Spleen (tissue), 11 donors: ENCODE data around the gene SUN2. TPM values are rescaled to one million over a fixed set of nuclear protein-coding genes. Genes with fewer than 3 reads are reported as not detected.

Source experiments
- DNase-seq: peaks from one replicate; pipeline ENCODE4 v3.0.0-alpha.2; 2020
- H3K27ac ChIP-seq, 8 donors: fragments of 200-600 bp; sonication (generic) in 7 of 8; 1 replicate in 4 of 8; 2 replicates in 4 of 8; pipeline versions ENCODE4 v1.5.0 to v1.8.0; 2016 to 2021; ENCODE audit warnings: inconsistent platforms in 4 of 8, mild to moderate bottlenecking in 4 of 8, moderate library complexity in 1 of 8
- H3K27me3 ChIP-seq, 7 donors: fragments of 200-600 bp; sonication (generic) in 6 of 7; replicated peaks in 1 of 7; 1 replicate in 4 of 7; 2 replicates in 3 of 7; pipeline versions ENCODE4 v1.5.0 to v1.8.0; 2016 to 2021; ENCODE audit warnings: inconsistent platforms in 3 of 7, mild to moderate bottlenecking in 1 of 7
- H3K36me3 ChIP-seq, 6 donors: fragments of 200-600 bp; sonication (generic) in 5 of 6; 1 replicate in 4 of 6; 2 replicates in 2 of 6; pipeline versions ENCODE4 v1.5.0 to v1.8.0; 2016 to 2021; ENCODE audit warnings: inconsistent platforms in 2 of 6
- H3K4me1 ChIP-seq, 6 donors: fragments of 200-600 bp; sonication (generic) in 5 of 6; 1 replicate in 3 of 6; 2 replicates in 3 of 6; pipeline versions ENCODE4 v1.5.0 to v1.8.0; 2016 to 2021; ENCODE audit warnings: inconsistent platforms in 3 of 6
- H3K4me3 ChIP-seq, 8 donors: fragments of 200-600 bp; sonication (generic) in 7 of 8; 1 replicate in 4 of 8; 2 replicates in 4 of 8; pipeline versions ENCODE4 v1.5.0 to v1.8.0; 2016 to 2021; ENCODE audit warnings: inconsistent platforms in 4 of 8, mild to moderate bottlenecking in 4 of 8, moderate library complexity in 2 of 8
- H3K9me3 ChIP-seq, 8 donors: fragments of 200-600 bp; sonication (generic) in 7 of 8; 1 replicate in 4 of 8; 2 replicates in 4 of 8; pipeline versions ENCODE4 v1.5.0 to v1.8.0; 2016 to 2021; ENCODE audit warnings: inconsistent platforms in 4 of 8
- POLR2A ChIP-seq, 3 donors: fragments of 450-650 bp; IDR thresholded peaks; one replicate each; pipeline ENCODE4 v1.5.1; 2017; ENCODE audit warnings: antibody characterized with exemption in 3 of 3, mild to moderate bottlenecking in 1 of 3
- POLR2AphosphoS5 ChIP-seq, 3 donors: sonication (generic); formaldehyde crosslinking; IDR thresholded peaks; one replicate each; pipeline ENCODE4 v1.5.1; 2017; ENCODE audit warnings: antibody characterized with exemption in 3 of 3
- WGBS, 5 donors: extraction: QIAGEN DNeasy Blood & Tissue Kit in 3 of 5; methylation state at CpG; one replicate each; pipeline versions ENCODE4 v1.1.5 to v1.1.7; 2013 to 2018; 5-methylcytosine and 5-hydroxymethylcytosine counted together
- intact Hi-C: fragments of 100-400 bp; cut with DNase I; formaldehyde crosslinking; loops from one replicate; pipeline ENCODE4 v1.15.0; 2023; ENCODE audit warnings: low total_unique reads
- polyA plus RNA-seq, 3 donors: library from polyadenylated mRNA; stranded (reverse); fragments of 200-250 nt; gene quantifications; one replicate each; pipeline ENCODE4 v1.2.1, GENCODE V29; 2013
- total RNA-seq, 7 donors: library from RNA; depleted of rRNA in 3 of 7; stranded (reverse); fragments of >200 nt in 3 of 7; fragmentation: NEBNext Ultra II Directional in 4 of 7; extraction: Animal tissue kit (Norgen Biotek cat#: 25700) in 4 of 7; gene quantifications; one replicate each; pipeline versions ENCODE4 v1.1.0 to v1.2.1, GENCODE V29; 2016 to 2021
- TF ChIP-seq, protein P1 (sequence below), 11 experiments: fragments of 200-600 bp in 7 of 11; fragments of 450-650 bp in 4 of 11; sonication (generic) in 4 of 11; IDR thresholded peaks in 8 of 11; conservative IDR thresholded peaks in 3 of 11; 1 replicate in 7 of 11; 2 replicates in 4 of 11; pipeline versions ENCODE4 v1.4.0 to v1.8.0; 2016 to 2021; ENCODE audit warnings: antibody characterized with exemption in 11 of 11, inconsistent platforms in 4 of 11, mild to moderate bottlenecking in 1 of 11
- donor health status: healthy with polysubstance abuse.
- donor health status: DM: no; HTN: no; CAD: no; lungs with moderate emphysema.
- donor health status: DM: no; HTN: no; CAD: no.
- donor health status: Bipolar disorder and iron deficiency.
- donor health status: healthy.
- donor health status: DM: no; HTN: no; CAD: no.
- donor health status: DM: yes; HTN: yes; CAD: no.

The SUN2 gene
- total and polyA plus RNA-seq, 10 donors: 35.4 to 455 (median 208) TPM

DNA sequence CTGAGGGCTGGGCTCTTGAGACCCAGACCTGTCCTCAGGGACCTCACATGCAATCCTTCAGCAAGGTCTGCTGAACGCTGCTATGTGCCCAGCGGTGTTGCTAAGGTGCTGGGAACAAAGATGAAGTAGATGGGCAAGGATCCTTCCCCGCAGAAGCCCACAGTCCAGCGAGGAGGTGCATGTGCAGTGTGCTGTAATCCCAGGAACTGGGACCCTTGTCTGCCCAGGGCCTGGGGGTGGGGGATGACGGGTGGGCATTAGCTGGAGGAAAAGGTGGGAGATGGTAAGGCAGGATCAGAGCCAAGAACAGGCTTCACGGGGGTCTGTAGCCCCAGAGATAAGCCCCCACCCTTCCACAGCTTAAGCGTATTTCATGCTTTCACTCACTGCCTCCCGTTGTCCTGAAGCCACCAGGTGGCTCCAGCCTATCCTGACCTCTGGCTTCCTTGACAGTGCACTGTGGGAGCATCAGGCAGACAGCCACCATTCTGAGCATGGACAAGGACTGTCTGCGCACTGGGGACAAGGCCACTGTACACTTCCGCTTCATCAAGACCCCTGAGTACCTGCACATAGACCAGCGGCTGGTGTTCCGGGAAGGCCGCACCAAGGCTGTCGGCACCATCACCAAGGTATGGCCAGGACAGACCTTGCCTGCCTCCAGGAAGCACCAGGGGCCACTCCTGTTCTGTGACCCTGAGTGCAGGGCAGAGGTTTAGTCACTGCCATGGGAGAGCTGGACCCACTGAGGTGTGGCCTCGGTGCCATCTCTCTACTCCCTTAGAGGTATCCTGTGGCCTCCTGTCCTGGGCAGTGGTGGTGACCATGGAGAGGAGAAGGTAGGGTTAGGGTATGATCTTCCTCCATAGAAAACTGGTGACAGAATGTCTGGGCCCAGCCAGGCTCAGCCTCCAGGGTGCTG, 28.0 kb downstream of the SUN2 start:
- WGBS, 5 donors: 91 to 98% (median 94%) methylated on average over 9 to 15 of the region's 15 CpGs
- Histone ChIP-seq H3K4me1 (peaks cover 0 to 34% (median 4%) of the 10 kb centered on the region in 6 donors), H3K27me3 (no peaks in the 10 kb centered on the region), H3K36me3 (peaks cover 3 to 100% (median 97%) of the 10 kb centered on the region in 6 donors), H3K27ac (peak overlapping the region in 1 of 8 donors; percentile 44), H3K9me3 (no peaks in the 10 kb centered on the region), H3K4me3 (no peak overlapping the region)
- TF ChIP-seq POLR2A (IDR thresholded peaks at IDR 0.05) (no peak), POLR2AphosphoS5 (IDR thresholded peaks at IDR 0.05) (peak; percentile 19 to 66 (median 31))
- TF ChIP-seq, protein P1, sequence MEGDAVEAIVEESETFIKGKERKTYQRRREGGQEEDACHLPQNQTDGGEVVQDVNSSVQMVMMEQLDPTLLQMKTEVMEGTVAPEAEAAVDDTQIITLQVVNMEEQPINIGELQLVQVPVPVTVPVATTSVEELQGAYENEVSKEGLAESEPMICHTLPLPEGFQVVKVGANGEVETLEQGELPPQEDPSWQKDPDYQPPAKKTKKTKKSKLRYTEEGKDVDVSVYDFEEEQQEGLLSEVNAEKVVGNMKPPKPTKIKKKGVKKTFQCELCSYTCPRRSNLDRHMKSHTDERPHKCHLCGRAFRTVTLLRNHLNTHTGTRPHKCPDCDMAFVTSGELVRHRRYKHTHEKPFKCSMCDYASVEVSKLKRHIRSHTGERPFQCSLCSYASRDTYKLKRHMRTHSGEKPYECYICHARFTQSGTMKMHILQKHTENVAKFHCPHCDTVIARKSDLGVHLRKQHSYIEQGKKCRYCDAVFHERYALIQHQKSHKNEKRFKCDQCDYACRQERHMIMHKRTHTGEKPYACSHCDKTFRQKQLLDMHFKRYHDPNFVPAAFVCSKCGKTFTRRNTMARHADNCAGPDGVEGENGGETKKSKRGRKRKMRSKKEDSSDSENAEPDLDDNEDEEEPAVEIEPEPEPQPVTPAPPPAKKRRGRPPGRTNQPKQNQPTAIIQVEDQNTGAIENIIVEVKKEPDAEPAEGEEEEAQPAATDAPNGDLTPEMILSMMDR (IDR thresholded peaks at IDR 0.05 in 8 of 11, conservative IDR thresholded peaks at IDR 0.05 in 3 of 11): no peak
- peak; percentile 58 for DNase-seq
- intact Hi-C loops: no loop called here

DNA sequence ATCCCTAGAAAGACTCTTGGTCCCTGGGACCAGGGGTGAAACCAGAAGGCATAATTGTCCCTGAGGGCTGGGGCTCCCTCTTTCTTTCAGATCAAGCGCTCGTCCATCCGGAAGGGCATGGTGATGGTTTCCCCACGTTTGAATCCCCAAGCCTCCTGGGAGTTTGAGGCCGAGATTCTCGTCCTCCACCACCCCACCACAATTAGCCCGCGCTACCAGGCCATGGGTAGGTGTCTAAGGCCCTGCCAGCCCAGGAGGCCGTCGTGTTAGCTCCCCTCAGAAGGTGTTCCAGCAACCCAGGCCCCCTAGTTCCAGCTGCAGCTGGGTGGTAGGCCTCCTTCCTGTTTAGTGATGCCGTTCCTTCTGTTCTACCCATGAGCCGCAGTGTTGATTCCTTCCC, 28.7 kb downstream of the SUN2 start:
- H3K4me3 ChIP-seq: no peak overlapping the region
- WGBS, 5 donors: 92 to 97% (median 95%) methylated on average over 12 of the region's 12 CpGs
- TF ChIP-seq, protein P1 (IDR thresholded peaks at IDR 0.05 in 8 of 11, conservative IDR thresholded peaks at IDR 0.05 in 3 of 11): no peak
- TF ChIP-seq POLR2AphosphoS5 (IDR thresholded peaks at IDR 0.05) (no peak), POLR2A (IDR thresholded peaks at IDR 0.05) (no peak)
- DNase-seq: peak; percentile 51
- no peaks in the 10 kb centered on the region for H3K27me3 ChIP-seq
- no peaks in the 10 kb centered on the region for H3K9me3 ChIP-seq
- intact Hi-C loops: no loop called here
- peaks cover 3 to 100% (median 98%) of the 10 kb centered on the region in 6 donors for H3K36me3 ChIP-seq
- H3K4me1 ChIP-seq: peaks cover 0 to 27% (median 3%) of the 10 kb centered on the region in 6 donors
- no peak overlapping the region for H3K27ac ChIP-seq

DNA sequence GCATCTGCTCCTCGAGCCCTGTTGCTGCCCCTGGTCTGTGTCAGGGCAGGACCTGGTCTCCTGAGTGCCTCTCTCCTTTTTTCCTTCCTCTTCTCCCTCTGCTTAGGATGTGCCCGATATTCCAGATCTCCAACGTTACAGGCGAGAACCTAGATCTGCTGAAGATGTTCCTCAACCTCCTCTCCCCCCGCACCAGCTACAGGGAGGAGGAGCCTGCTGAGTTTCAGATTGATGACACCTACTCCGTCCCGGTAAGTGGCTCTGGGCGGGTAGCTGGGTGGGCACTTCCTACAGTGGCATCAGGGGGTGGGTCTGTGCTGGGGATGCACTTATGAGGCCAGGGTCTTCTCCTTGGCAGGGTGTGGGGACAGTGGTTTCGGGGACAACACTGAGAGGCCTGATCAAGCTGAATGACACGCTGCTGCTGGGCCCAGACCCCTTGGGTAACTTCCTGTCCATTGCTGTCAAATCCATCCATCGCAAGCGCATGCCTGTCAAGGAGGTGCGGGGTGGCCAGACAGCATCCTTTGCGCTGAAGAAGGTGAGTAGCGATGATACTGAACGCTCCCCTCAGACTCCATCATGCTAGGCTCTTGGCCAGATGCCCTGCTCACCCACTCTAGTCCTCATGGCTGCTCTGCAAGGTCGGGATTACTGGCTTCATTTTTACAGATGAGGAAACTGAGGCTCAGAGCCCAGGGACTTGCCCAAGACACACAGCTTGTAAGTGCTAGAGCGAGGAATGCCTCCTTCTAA, 29.7 kb downstream of the SUN2 start:
- H3K27me3 ChIP-seq: no peaks in the 10 kb centered on the region
- H3K4me3 ChIP-seq: no peak overlapping the region
- H3K4me1 ChIP-seq: peaks cover 0 to 18% (median 3%) of the 10 kb centered on the region in 6 donors
- 88 to 96% (median 91%) methylated on average over 16 to 18 of the region's 18 CpGs for WGBS, 5 donors
- intact Hi-C loops: no loop called here
- no peaks in the 10 kb centered on the region for H3K9me3 ChIP-seq
- H3K36me3 ChIP-seq: peaks cover 3 to 100% (median 93%) of the 10 kb centered on the region in 6 donors
- peak; percentile 53 for DNase-seq
- H3K27ac ChIP-seq: no peak overlapping the region
- TF ChIP-seq, protein P1 (IDR thresholded peaks at IDR 0.05 in 8 of 11, conservative IDR thresholded peaks at IDR 0.05 in 3 of 11): no peak
- peak in 1 of 3 donors; percentile 20 for TF ChIP-seq POLR2AphosphoS5 (IDR thresholded peaks at IDR 0.05)
